Measurements from ENCODE around the gene SMARCB1. TPM values are rescaled to one million over a fixed set of nuclear protein-coding genes. Genes with fewer than 3 reads are reported as not detected.

The SMARCB1 gene
- total RNA-seq, 4 donors from 2014 or later = 28.8 to 55.6 (median 34.9) TPM

DNA sequence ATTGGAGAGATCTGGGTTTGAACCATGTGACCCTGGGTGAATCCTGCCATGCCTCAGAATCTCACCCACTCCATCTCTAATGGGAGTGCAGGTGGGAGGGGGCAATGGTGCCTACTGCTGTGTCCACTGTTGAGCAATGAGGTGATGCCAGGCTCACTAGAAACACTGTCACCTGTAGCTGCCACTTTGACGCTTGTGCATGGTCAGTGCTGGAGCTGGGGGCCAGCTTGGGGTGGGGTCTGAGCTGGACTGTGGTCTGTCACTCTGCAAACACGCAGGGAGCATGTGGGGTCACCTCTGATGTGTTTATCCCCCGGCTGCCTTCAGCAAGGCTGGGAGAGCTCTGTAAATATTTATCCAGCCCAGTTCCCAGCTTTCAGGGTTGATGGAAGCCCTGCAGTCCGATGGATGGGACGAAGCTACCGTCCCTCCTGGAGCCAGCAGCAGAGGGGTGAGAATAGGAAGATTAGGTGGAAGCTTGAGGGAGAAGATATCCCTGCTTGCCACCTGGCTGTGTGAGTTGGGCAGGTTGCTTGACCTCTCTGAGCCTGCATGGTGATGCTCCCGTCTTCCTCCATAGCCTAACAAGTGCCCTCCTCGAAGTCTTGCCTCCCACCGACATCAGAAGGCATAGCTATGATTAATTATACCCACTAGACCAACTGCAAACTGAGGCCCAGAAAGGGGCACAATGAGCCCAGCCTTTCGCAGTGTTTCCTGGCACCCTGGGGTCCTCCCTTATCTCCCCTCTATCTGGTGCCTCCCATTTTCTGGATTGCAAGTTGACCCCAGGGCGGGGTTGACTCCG, 12.4 kb upstream of the SMARCB1 start:
- intact Hi-C loops (cut with DNase I) = no loop called here

DNA sequence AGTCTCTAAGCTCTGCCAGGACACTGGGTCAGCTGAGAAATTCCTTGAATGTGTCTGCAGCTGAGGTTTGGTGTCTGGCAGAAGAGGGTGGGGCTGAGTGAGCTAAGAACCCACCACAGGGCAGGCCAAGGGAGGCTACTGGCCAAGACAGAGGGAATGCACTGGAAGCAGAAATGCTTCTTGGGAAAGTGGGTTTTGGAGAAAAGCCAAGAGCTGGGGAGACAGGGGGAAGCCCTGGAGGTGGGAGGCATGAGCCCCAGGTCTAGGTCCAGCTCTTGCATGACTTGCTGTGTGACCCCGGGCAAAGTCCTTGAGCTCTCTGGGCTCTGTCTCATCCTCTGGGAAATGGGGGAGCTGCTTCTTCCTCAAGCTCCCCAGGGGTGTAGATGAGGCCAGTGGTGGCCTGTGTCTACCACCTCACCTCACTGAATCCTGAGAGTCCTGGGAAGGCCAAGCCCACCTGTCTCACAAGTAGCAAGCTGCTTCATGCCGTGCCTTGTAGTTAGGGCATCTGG, 11.8 kb upstream of the SMARCB1 start:
- intact Hi-C loops (cut with DNase I) = no loop called here
- H3K36me3 ChIP-seq = no peaks in the 10 kb centered on the region
- H3K9me3 ChIP-seq = no peaks in the 10 kb centered on the region
- no peak overlapping the region for H3K4me3 ChIP-seq
- WGBS = 78% methylated on average over 2 of the region's 2 CpGs
- no peaks in the 10 kb centered on the region for H3K27me3 ChIP-seq
- no peak for TF ChIP-seq POLR2A (IDR thresholded peaks at IDR 0.05; ENCODE audit: low read depth)
- TF ChIP-seq, protein P1, sequence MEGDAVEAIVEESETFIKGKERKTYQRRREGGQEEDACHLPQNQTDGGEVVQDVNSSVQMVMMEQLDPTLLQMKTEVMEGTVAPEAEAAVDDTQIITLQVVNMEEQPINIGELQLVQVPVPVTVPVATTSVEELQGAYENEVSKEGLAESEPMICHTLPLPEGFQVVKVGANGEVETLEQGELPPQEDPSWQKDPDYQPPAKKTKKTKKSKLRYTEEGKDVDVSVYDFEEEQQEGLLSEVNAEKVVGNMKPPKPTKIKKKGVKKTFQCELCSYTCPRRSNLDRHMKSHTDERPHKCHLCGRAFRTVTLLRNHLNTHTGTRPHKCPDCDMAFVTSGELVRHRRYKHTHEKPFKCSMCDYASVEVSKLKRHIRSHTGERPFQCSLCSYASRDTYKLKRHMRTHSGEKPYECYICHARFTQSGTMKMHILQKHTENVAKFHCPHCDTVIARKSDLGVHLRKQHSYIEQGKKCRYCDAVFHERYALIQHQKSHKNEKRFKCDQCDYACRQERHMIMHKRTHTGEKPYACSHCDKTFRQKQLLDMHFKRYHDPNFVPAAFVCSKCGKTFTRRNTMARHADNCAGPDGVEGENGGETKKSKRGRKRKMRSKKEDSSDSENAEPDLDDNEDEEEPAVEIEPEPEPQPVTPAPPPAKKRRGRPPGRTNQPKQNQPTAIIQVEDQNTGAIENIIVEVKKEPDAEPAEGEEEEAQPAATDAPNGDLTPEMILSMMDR (IDR thresholded peaks at IDR 0.05) = no peak
- no peak for TF ChIP-seq POLR2AphosphoS5 (IDR thresholded peaks at IDR 0.05)
- TF ChIP-seq EP300 (IDR thresholded peaks at IDR 0.05) = no peak
- peak overlapping the region in 3 of 4 donors; percentile 3 to 16 (median 5) for H3K27ac ChIP-seq (replicated peaks in 1 of 4)
- peaks cover 44 to 69% (median 61%) of the 10 kb centered on the region in 4 donors for H3K4me1 ChIP-seq
- no peak for DNase-seq (ENCODE audit: extremely low spot score)

More for the DNA sequence above, 12.4 kb upstream of the SMARCB1 start:
- TF ChIP-seq, protein P1 (IDR thresholded peaks at IDR 0.05) = no peak
- TF ChIP-seq POLR2AphosphoS5 (IDR thresholded peaks at IDR 0.05) = no peak
- TF ChIP-seq POLR2A (IDR thresholded peaks at IDR 0.05; ENCODE audit: low read depth) = no peak
- TF ChIP-seq EP300 (IDR thresholded peaks at IDR 0.05) = no peak
- Histone ChIP-seq H3K4me3 (no peak overlapping the region), H3K27me3 (no peaks in the 10 kb centered on the region), H3K4me1 (peaks cover 44 to 74% (median 66%) of the 10 kb centered on the region in 4 donors), H3K27ac (replicated peaks in 1 of 4) (peak overlapping the region in 1 of 4 donors; percentile 3), H3K36me3 (no peaks in the 10 kb centered on the region), H3K9me3 (no peaks in the 10 kb centered on the region)
- DNase-seq (ENCODE audit: extremely low spot score) = no peak
- WGBS = 56% methylated on average over 8 of the region's 12 CpGs

DNA sequence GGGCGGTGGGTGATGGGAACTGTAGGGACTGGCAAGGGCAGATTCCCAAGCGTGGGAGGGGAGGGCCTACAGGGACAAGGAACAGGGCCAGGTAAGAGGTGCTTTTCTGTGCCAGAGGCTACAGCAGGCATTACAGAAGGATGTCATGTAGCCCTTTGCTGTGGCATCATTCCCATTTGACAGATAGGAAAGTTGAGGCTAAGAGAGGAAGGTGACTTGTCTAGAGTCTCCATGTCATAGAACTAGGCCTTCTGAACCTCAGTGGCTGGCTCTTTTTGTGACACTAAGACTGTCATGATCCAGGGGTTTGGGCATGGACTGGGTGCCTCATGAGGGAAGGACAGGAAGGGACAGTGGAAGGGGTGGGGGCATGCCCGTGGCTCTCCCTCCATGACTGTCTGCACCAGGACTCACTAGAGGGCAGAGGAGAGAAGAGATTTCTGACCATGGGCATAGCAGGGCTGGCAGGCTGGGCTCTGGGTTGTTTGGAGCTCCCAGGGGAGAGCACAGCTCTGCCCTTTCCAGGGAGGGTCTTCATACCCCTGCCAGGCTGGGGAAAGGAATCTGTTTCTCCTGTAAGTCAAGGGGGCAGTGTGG, 10.9 kb upstream of the SMARCB1 start:
- intact Hi-C loops (cut with DNase I) = no loop called here
- H3K27ac ChIP-seq (replicated peaks in 1 of 4) = peak overlapping the region in 2 of 4 donors; percentile 3 to 36

DNA sequence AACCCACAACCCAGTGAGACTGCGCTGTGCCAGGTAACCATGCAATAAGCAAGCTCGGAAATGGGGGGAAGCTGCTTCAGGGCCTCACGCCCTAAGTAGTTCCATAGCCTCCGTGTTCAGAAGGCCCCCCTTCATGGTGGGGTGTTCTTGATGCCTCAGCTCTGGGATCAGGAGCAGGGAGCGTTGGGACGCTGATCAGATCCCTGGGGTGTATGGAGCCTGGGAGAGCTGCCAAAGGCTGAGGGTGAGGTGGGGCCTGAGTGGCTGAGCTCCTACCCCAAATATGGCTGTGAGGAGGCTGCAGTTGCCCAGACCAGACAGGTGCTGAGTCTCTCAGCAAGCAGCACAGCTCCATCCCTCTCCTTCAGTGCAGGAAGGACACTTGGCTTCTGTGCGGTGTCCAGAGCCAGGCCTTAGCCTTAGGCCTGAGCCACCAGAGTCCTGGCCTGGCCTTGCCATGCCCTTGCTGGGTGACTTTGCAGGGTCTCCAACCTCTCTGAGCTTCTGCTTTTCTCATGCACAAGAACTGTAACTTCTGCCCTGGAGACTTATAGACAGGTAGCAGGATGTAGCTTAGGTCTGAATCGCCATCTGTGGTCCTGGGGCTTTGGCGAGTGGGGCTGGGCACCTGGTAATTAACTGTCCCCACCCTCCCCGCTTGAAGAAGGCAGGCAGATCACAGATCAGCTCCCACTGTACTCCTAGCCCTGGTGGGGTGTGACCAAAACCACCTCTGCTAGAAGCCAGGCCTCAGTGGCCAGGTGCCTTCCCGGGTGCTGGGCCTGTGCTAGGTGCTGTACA, 8.8 kb upstream of the SMARCB1 start:
- no peaks in the 10 kb centered on the region for H3K27me3 ChIP-seq
- H3K36me3 ChIP-seq = peaks cover 0 to 13% (median 1%) of the 10 kb centered on the region in 4 donors
- intact Hi-C loops (cut with DNase I) = no loop called here
- 40% methylated on average over 8 of the region's 11 CpGs for WGBS
- TF ChIP-seq EP300 (IDR thresholded peaks at IDR 0.05) (no peak), POLR2A (IDR thresholded peaks at IDR 0.05; ENCODE audit: low read depth) (no peak), POLR2AphosphoS5 (IDR thresholded peaks at IDR 0.05) (peak in 1 of 2 donors; percentile 18)
- TF ChIP-seq, protein P1 (IDR thresholded peaks at IDR 0.05) = no peak
- no peaks in the 10 kb centered on the region for H3K9me3 ChIP-seq
- H3K4me3 ChIP-seq = no peak overlapping the region
- peak overlapping the region; percentile 31 to 62 (median 58) for H3K27ac ChIP-seq (replicated peaks in 1 of 4)
- DNase-seq (ENCODE audit: extremely low spot score) = no peak
- peaks cover 32 to 55% (median 52%) of the 10 kb centered on the region in 4 donors for H3K4me1 ChIP-seq

More for the DNA sequence above, 10.9 kb upstream of the SMARCB1 start:
- 93% methylated on average over 3 of the region's 3 CpGs for WGBS
- DNase-seq (ENCODE audit: extremely low spot score) = no peak
- H3K27me3 ChIP-seq = no peaks in the 10 kb centered on the region
- TF ChIP-seq POLR2A (IDR thresholded peaks at IDR 0.05; ENCODE audit: low read depth) (no peak), EP300 (IDR thresholded peaks at IDR 0.05) (no peak), POLR2AphosphoS5 (IDR thresholded peaks at IDR 0.05) (no peak)
- TF ChIP-seq, protein P1 (IDR thresholded peaks at IDR 0.05) = no peak
- H3K36me3 ChIP-seq = peaks cover 0 to 5% (median 0%) of the 10 kb centered on the region in 4 donors
- no peaks in the 10 kb centered on the region for H3K9me3 ChIP-seq
- H3K4me1 ChIP-seq = peaks cover 42 to 62% (median 59%) of the 10 kb centered on the region in 4 donors
- H3K4me3 ChIP-seq = no peak overlapping the region
